PC-9 (cell line): ENCODE data around the gene ATG10. TPM values are rescaled to one million over a fixed set of nuclear protein-coding genes. Genes with fewer than 3 reads are reported as not detected.
A peak's percentile ranks its signal among the peaks of the same experiment; 100 is the strongest.

Experiments
- Bru-seq: library from RNA; stranded (reverse); fragments of 400-500 nt; gene quantifications from one replicate; lab custom pipeline; 2021; lab: Mats Ljungman, UMichigan
- BruChase-seq, 2 experiments: library from RNA; stranded (reverse); fragments of 400-500 nt; gene quantifications; one replicate each; lab custom pipeline; 2021; lab: Mats Ljungman, UMichigan
- BruUV-seq: library from RNA; stranded (reverse); fragments of 400-500 nt; replicated peaks from 2 replicates; lab custom pipeline; 2021; lab: Mats Ljungman, UMichigan
- CTCF ChIA-PET: fragments of 300-600 bp; sonication (Branson Sonifier 250); formaldehyde crosslinking; loops from one replicate; lab custom pipeline; 2022; ENCODE audit warnings: antibody characterized with exemption; lab: Charles Lee
- POLR2A ChIA-PET: fragments of 300-600 bp; sonication (Branson Sonifier 250); formaldehyde crosslinking; loops from one replicate; lab custom pipeline; 2022; ENCODE audit warnings: antibody characterized with exemption; ENCODE audit not compliant: unreplicated experiment; lab: Charles Lee
- DNase-seq, 2 experiments: peaks; one replicate each; pipeline versions ENCODE4 v3.0.0 to v3.0.0-alpha.2; 2015 to 2022; ENCODE audit warnings: mixed read lengths in 1 of 2
- H2AFZ ChIP-seq: fragments of 200-600 bp; sonication (generic); 2 replicates; pipeline ENCODE4 v1.8.1; 2017; ENCODE audit warnings: antibody characterized with exemption
- H3F3A ChIP-seq: fragments of 200-600 bp; sonication (generic); 2 replicates; pipeline ENCODE4 v1.8.1; 2017; ENCODE audit warnings: antibody characterized with exemption, mild to moderate bottlenecking, low read depth; ENCODE audit not compliant: insufficient read depth
- H3K27ac ChIP-seq: fragments of 200-600 bp; sonication (generic); 2 replicates; pipeline ENCODE4 v1.6.1; 2016; ENCODE audit warnings: mixed run types
- H3K27me3 ChIP-seq: fragments of 200-600 bp; sonication (generic); 2 replicates; pipeline ENCODE4 v1.6.1; 2016; ENCODE audit warnings: low read depth, mixed run types; ENCODE audit not compliant: insufficient read depth
- H3K36me3 ChIP-seq: fragments of 200-600 bp; sonication (generic); 2 replicates; pipeline ENCODE4 v1.6.1; 2016; ENCODE audit warnings: low read depth, mixed run types
- H3K4me1 ChIP-seq: fragments of 200-600 bp; sonication (generic); replicated peaks from 2 replicates; pipeline ENCODE4 v1.6.1; 2016; ENCODE audit warnings: mixed run types; ENCODE audit not compliant: insufficient read depth
- H3K4me2 ChIP-seq: fragments of 200-600 bp; sonication (generic); 2 replicates; pipeline ENCODE4 v1.6.1; 2017; ENCODE audit warnings: mixed run types
- H3K4me3 ChIP-seq: fragments of 200-600 bp; sonication (generic); 2 replicates; pipeline ENCODE4 v1.6.1; 2016; ENCODE audit warnings: mixed run types
- H3K79me2 ChIP-seq: fragments of 200-600 bp; sonication (generic); 2 replicates; pipeline ENCODE4 v1.6.1; 2017; ENCODE audit warnings: low read depth, mixed run types
- H3K9me2 ChIP-seq: fragments of 200-600 bp; sonication (generic); 2 replicates; pipeline ENCODE4 v1.8.1; 2017; ENCODE audit warnings: mild to moderate bottlenecking; ENCODE audit not compliant: insufficient read depth
- H3K9me3 ChIP-seq: fragments of 200-600 bp; sonication (generic); 2 replicates; pipeline ENCODE4 v1.8.1; 2016; ENCODE audit warnings: low read depth; ENCODE audit not compliant: insufficient read depth
- H4K20me1 ChIP-seq: fragments of 200-600 bp; sonication (generic); 2 replicates; pipeline ENCODE4 v1.8.1; 2017; ENCODE audit not compliant: insufficient read depth
- EZH2 ChIP-seq: fragments of 200-600 bp; sonication (generic); IDR thresholded peaks from 2 replicates; pipeline ENCODE4 v1.8.0; 2017; ENCODE audit warnings: antibody characterized with exemption, low read depth
- intact Hi-C: fragments of 100-400 bp; cut with micrococcal nuclease; formaldehyde crosslinking; loops from one replicate; pipeline ENCODE4 v1.10.0; 2022; ENCODE audit not compliant: unreplicated experiment
- long read RNA-seq: library from polyadenylated mRNA; stranded (forward); transcript quantifications from one replicate; pipeline ENCODE4 v2.0.0, GENCODE V29; 2022
- total RNA-seq: library from RNA; stranded (reverse); gene quantifications from 2 replicates; pipeline ENCODE4 v1.2.3, GENCODE V29; 2021
- TF ChIP-seq, protein P1 (sequence below): fragments of 200-600 bp; sonication (generic); conservative IDR thresholded peaks from 2 replicates; pipeline ENCODE4 v1.6.1; 2017; ENCODE audit warnings: mixed run types, antibody characterized with exemption, mild to moderate bottlenecking, moderate library complexity

The ATG10 gene
- total RNA-seq (12.7 and 15.7 TPM in 2 replicates), Bru-seq, nascent RNA (percentile 69 among the genes with signal in this experiment), BruChase-seq, experiment 1, labeled RNA remaining after a 2-hour chase (percentile 72 among the genes with signal in this experiment), BruChase-seq, experiment 2, labeled RNA remaining after a 6-hour chase (percentile 50 among the genes with signal in this experiment)
- long read RNA-seq, transcript ATG10-201 (8 exons, 3,033 nt), result major isoform, 5 of 51 reads
- long read RNA-seq, transcript ATG10-203 (9 exons, 1,795 nt), result major isoform, 5 of 51 reads
- long read RNA-seq, partial matches to known transcripts, result 0 of 51 reads
- long read RNA-seq, other reads (novel, unspliced or antisense), result 41 of 51 reads

DNA sequence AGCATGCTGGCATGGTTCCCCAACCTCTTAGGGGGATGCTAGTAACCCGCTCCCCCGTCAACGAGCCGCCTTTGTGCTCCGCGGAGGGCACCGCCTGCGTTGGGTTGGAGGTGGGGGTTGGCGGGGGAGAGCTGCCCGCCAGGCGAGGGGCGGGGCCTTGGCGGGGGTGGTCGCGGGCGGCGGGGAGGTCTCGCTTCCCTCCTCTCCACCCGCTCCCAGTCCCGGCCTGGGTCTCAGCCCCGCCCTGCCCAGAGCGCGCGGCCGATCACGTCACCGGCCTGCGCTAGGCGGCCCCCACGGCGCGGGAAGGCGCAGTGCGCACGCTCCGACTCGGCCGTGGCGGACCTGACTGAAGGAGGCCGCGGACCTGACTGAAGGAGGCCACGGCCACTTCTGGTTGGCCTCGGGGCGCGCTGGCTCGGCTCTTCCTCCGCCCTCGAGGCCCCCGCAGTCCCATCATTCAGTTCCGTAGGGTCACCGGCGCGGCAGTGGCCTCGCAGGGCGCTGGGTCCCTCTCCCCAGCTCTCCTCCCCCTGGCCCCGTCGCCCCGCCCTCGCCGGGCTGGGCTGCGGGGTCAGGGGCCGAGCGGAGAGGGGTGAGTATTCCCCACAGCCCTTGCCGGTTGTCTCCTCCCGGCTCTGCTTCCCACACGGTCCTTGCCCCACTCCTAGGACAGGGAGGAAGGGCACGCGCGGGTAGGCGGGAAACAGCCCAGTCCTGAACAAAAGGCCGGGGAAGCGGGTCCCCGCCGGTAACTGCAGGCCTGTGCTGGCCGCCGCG is at the start of gene ATG10:
ATG10 (plus strand) TSS at position 312 of the 780 bp plus-strand sequence. CDS start 15,548 bp downstream, outside the sequence.
- Histone ChIP-seq H3K79me2 (no peaks in the 10 kb centered on the region; the same call in 1 of the 2 replicates), H3F3A (peaks cover 13% of the 10 kb centered on the region; the same call in 1 of the 2 replicates), H3K27ac (peak within 1 kb of the TSS; percentile 87), H3K4me1 (peaks cover 15% of the 10 kb centered on the region), H3K27me3 (no peaks in the 10 kb centered on the region), H3K4me3 (peak within 1 kb of the TSS; percentile 64), H2AFZ (peak within 1 kb of the TSS; percentile 94), H4K20me1 (no peaks in the 10 kb centered on the region), H3K9me2 (no peaks in the 10 kb centered on the region), H3K9me3 (no peaks in the 10 kb centered on the region), H3K36me3 (no peaks in the 10 kb centered on the region), H3K4me2 (peak within 1 kb of the TSS; percentile 81)
- TF ChIP-seq, protein P1, sequence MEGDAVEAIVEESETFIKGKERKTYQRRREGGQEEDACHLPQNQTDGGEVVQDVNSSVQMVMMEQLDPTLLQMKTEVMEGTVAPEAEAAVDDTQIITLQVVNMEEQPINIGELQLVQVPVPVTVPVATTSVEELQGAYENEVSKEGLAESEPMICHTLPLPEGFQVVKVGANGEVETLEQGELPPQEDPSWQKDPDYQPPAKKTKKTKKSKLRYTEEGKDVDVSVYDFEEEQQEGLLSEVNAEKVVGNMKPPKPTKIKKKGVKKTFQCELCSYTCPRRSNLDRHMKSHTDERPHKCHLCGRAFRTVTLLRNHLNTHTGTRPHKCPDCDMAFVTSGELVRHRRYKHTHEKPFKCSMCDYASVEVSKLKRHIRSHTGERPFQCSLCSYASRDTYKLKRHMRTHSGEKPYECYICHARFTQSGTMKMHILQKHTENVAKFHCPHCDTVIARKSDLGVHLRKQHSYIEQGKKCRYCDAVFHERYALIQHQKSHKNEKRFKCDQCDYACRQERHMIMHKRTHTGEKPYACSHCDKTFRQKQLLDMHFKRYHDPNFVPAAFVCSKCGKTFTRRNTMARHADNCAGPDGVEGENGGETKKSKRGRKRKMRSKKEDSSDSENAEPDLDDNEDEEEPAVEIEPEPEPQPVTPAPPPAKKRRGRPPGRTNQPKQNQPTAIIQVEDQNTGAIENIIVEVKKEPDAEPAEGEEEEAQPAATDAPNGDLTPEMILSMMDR, result no peak
- no peak for TF ChIP-seq EZH2
- CTCF ChIA-PET, result interaction anchor here (0.6 kb wide), 2 partner anchors 113 to 120 kb away, joined by 3 to 4 read pairs; no protein-coding TSS in a partner anchor
- BruUV-seq, result no TSS peak
- POLR2A ChIA-PET, result interaction anchor here (0.5 to 0.7 kb wide), 5 partner anchors 14 to 1027 kb away, joined by 3 to 6 read pairs (median 3); no protein-coding TSS in a partner anchor
- intact Hi-C loops, result loop anchor here (1.0 kb wide), 2 partner anchors 121 to 221 kb away; partner anchors contain the start of gene SSBP2
- DNase-seq, result peak; percentile 66 to 91

DNA sequence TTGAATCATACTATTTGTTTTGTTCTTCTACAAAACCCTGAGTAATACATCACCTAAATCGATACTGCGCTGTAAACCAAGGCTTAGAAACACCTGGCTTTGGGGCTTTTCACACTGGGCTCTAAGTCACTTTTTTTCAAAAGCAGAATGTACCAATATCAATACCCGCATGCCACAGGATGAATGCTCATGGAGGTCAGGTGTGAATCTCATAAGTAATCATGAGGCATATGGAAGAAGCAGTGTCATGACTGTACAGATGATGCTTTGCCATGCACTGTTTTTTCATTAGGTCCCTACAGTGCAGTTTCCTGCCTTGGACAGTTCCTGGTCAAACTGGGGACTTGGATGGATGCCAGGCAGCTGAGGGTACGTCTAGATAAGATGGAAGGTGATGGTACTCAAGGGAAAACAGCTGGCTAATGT is 49.0 kb upstream of the ATG10 start:
- Histone ChIP-seq H3K79me2 (no peaks in the 10 kb centered on the region), H3K4me1 (no peaks in the 10 kb centered on the region), H3K9me3 (no peaks in the 10 kb centered on the region), H3K27me3 (no peaks in the 10 kb centered on the region), H2AFZ (no peak overlapping the region), H3K4me2 (no peak overlapping the region), H3K9me2 (no peaks in the 10 kb centered on the region; the same call in 1 of the 2 replicates), H4K20me1 (no peaks in the 10 kb centered on the region), H3K36me3 (no peaks in the 10 kb centered on the region), H3F3A (no peaks in the 10 kb centered on the region), H3K27ac (no peak overlapping the region), H3K4me3 (no peak overlapping the region)
- no TSS peak for BruUV-seq
- CTCF ChIA-PET, result no interaction called here
- TF ChIP-seq, protein P1, result no peak
- no peak for TF ChIP-seq EZH2
- intact Hi-C loops, result no loop called here
- no peak for DNase-seq
- POLR2A ChIA-PET, result interaction anchor here (0.6 kb wide), 1 partner anchor 1642 kb away, joined by 11 read pairs; no protein-coding TSS in a partner anchor

DNA sequence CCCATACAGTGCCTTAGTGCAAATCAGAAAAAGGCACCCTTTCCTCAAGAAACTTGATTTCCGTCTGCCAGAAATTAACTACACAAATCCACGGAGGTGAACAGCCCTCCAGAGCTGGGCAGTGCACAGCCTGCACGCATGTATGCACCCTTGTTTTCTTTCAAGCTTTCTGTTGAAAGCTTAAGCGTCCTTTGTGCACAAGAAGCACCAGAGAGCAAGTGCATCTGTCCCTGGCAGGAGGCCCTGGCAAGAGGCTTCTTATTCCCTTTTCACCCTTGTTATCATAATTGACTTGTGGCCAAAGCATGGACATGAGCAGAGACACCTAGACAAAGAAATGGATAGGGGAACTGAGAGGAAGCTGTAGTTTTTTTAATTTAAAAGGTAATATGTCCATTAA is 47.4 kb upstream of the ATG10 start:
- Histone ChIP-seq H3K27me3 (no peaks in the 10 kb centered on the region), H3K36me3 (no peaks in the 10 kb centered on the region), H3K9me2 (no peaks in the 10 kb centered on the region; the same call in 1 of the 2 replicates), H3K9me3 (no peaks in the 10 kb centered on the region), H3K4me2 (no peak overlapping the region), H3K79me2 (no peaks in the 10 kb centered on the region), H3K4me3 (no peak overlapping the region), H3F3A (no peaks in the 10 kb centered on the region), H3K4me1 (no peaks in the 10 kb centered on the region), H2AFZ (no peak overlapping the region), H3K27ac (no peak overlapping the region), H4K20me1 (no peaks in the 10 kb centered on the region)
- POLR2A ChIA-PET, result interaction anchor here (0.7 kb wide), 1 partner anchor 1830 kb away, joined by 4 read pairs; no protein-coding TSS in a partner anchor
- CTCF ChIA-PET, result no interaction called here
- TF ChIP-seq, protein P1, result no peak
- BruUV-seq, result no TSS peak
- no peak for DNase-seq
- intact Hi-C loops, result no loop called here
